GM13977 (cell line): Measurements from ENCODE around the gene OTOGL.

ENCODE experiments used
- DNase-seq: peaks from one replicate; pipeline ENCODE4 v3.0.0; 2012; ENCODE audit warnings: low spot score
- CTCF ChIP-seq: IDR thresholded peaks from 2 replicates; pipeline ENCODE4 v1.5.1; 2012; ENCODE audit warnings: mild to moderate bottlenecking, control low read depth; ENCODE audit not compliant: insufficient read depth; ENCODE audit errors: extremely low read depth, missing control alignments
- in situ Hi-C: fragments of 300-500 bp; cut with MboI; formaldehyde crosslinking; loops from one replicate; pipeline ENCODE4 v1.12.0; 2022; ENCODE audit warnings: low sequenced_read_pairs, low pct_unique_long_range_greater_than_20kb, mixed read lengths, inconsistent platforms; ENCODE audit not compliant: unreplicated experiment

The OTOGL gene

GRCh38 chr12:80099259-80099658, at the start of gene OTOGL:
Gene OTOGL, plus strand, starts transcription at chr12:80099537. Its CDS starts 109,895 bp downstream, at chr12:80209432.
- in situ Hi-C loops, result no loop called here
- no peak for DNase-seq
- no peak for TF ChIP-seq CTCF

- TF ChIP-seq CTCF, result no peak
- no peak for DNase-seq
- in situ Hi-C loops, result no loop called here
Measured at GRCh38 chr12:80050236-80050635, 49.1 kb upstream of the OTOGL start.

- in situ Hi-C loops, result no loop called here
Measured at GRCh38 chr12:80053051-80053790, 46.1 kb upstream of the OTOGL start.

GRCh38 chr12:80056232-80056631, 43.1 kb upstream of the OTOGL start:
- in situ Hi-C loops, result no loop called here
- no peak for DNase-seq

More at GRCh38 chr12:80053051-80053790, 46.1 kb upstream of the OTOGL start:
- TF ChIP-seq CTCF, result no peak
- no peak for DNase-seq

GRCh38 chr12:80056845-80057244, 42.5 kb upstream of the OTOGL start:
- in situ Hi-C loops, result no loop called here
- no peak for TF ChIP-seq CTCF
- DNase-seq, result no peak

More at GRCh38 chr12:80056232-80056631, 43.1 kb upstream of the OTOGL start:
- TF ChIP-seq CTCF, result no peak

DNA sequence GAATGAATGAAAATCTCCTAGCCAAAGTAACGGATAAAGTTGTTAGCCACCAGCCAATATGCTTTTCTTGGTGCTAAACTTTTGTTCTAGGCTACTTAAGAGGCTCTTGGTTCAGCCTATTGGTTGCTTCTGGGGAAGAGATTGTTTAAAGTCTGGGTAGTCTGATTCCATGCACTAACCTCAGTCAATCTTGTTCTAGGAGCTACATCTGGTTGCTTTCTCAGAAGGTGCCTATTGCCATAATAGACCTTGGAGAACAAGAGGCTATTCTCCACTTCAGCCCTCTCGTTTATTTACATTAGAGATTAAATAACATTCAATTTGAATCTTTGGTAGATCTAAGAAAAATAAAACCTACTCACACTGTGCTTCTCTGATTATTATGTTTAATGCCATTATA, 40.8 kb upstream of the OTOGL start:
- DNase-seq, result no peak
- TF ChIP-seq CTCF, result no peak
- in situ Hi-C loops, result no loop called here
